HEK293T (cell line): ENCODE data around the gene KCNMA1.

Experiments
- ARNT ChIP-seq: fragments of 450-650 bp; IDR thresholded peaks from 2 replicates; pipeline ENCODE4 v1.6.1; 2017; ENCODE audit warnings: mild to moderate bottlenecking
- ELF4 ChIP-seq: fragments of 450-650 bp; IDR thresholded peaks from 2 replicates; pipeline ENCODE4 v1.6.1; 2017; ENCODE audit warnings: antibody characterized with exemption
- FOXA1 ChIP-seq: fragments of 450-650 bp; IDR thresholded peaks from 2 replicates; pipeline ENCODE4 v1.6.1; 2016; ENCODE audit warnings: mild to moderate bottlenecking
- FOXK2 ChIP-seq: fragments of 450-650 bp; IDR thresholded peaks from 2 replicates; pipeline ENCODE4 v1.6.1; 2016; ENCODE audit warnings: mild to moderate bottlenecking
- SUZ12 ChIP-seq: fragments of 450-650 bp; IDR thresholded peaks from 2 replicates; pipeline ENCODE4 v1.6.1; 2016; ENCODE audit warnings: mild to moderate bottlenecking
- TARDBP ChIP-seq: fragments of 450-650 bp; IDR thresholded peaks from 2 replicates; pipeline ENCODE4 v1.6.1; 2016

DNA sequence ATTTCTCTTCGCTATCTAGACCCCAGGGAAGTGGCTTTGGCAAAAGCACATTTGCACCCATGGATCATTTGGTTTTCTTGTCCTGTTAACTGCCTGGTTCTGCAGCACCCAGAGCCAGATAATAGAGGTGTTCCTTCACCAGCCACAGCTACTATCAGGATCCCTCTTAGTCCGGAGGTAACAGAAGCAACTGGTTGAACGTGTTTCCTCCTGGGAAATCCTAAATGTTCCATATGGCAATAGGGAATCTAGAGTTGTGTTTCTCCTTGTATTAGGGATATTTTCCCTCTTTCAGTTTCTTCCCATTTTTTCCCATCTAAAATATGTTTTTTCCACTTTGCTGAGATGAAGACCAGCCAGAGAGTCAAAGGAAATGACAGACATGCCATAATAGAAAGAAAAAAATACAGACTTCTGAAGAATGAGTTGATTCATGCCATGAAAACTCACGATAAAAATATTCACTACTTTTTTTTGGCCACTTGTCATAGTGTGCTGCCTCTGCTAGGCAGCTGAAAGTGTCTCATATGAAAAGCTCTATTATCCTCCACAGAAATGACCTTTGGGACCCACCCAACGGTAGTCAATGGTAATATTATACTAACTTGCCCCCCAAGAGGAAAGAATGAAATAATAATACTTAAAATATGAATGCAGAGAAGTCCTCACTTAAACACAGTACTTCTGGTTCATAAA lies 472.8 kb downstream of the KCNMA1 start:
- TF ChIP-seq ELF4: no peak
- TF ChIP-seq TARDBP: no peak
- no peak for TF ChIP-seq SUZ12
- no peak for TF ChIP-seq FOXK2
- TF ChIP-seq ARNT: no peak
- TF ChIP-seq FOXA1: no peak
